ENCODE results near the gene ZDHHC22.

GRCh38 chr14:77181603-77182437 is 40.2 kb upstream of the ZDHHC22 start, which contains the start of gene TMEM63C:
- TF ChIP-seq POLR2A (IDR thresholded peaks at IDR 0.05): no peak
- TF ChIP-seq CTCF (IDR thresholded peaks at IDR 0.05): no peak
- TF ChIP-seq POLR2AphosphoS5 (IDR thresholded peaks at IDR 0.05): no peak
